Mammary epithelial cell (primary cell): ENCODE measurements around the gene UBE2D2.

ENCODE experiments used
- CTCF ChIP-seq, 2 donors: IDR thresholded peaks in 1 of 2; conservative IDR thresholded peaks in 1 of 2; 2 replicates each; pipeline ENCODE4 v1.5.1; 2011 to 2012; ENCODE audit warnings: inconsistent platforms in 2 of 2, low read length in 2 of 2, mild to moderate bottlenecking in 2 of 2, control low read depth in 1 of 2, low read depth in 1 of 2; ENCODE audit not compliant: insufficient read depth in 1 of 2; ENCODE audit errors: extremely low read depth in 1 of 2
- EZH2 ChIP-seq: IDR thresholded peaks from 2 replicates; pipeline ENCODE4 v1.6.1; 2012; ENCODE audit warnings: low read length, inconsistent platforms, borderline replicate concordance

DNA sequence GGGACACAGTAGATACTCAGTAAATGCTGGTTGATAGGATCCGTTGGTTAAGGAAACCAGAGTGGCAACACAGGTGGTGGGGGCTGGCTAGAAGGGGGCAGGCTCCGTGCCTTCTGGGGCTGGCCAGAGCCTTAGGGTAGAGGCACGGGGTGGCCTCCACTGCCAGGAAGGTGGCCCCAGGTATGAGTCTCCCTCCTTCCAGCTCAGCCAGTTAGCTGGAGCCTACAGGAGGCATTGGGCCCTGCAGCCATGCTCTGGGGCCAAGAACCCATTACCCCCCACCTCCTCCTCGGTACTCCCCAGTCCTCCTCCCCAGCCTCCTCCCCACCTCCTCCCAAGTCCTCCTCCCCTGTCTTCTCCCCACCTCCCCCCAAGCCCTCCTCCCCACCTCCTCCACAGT is 114.7 kb downstream of the UBE2D2 start:
- TF ChIP-seq CTCF (conservative IDR thresholded peaks at IDR 0.05 in 1 of 2, IDR thresholded peaks at IDR 0.05 in 1 of 2; ENCODE audit: extremely low read depth in 1 of 2, insufficient read depth in 1 of 2, low read depth in 1 of 2, low read length in 2 of 2) (no peak), EZH2 (no peak)
